ENCODE measurements around the gene ZSCAN31.
"Not testable (repeated sequence)": the region's sequence is repeated elsewhere in the genome, so short reads cannot be mapped to it uniquely, and the experiment has no call there.

The ZSCAN31 gene

GRCh38 chr6:28312939-28313338 is 23.0 kb downstream of the ZSCAN31 start:
- DNase-seq = no peak

DNA sequence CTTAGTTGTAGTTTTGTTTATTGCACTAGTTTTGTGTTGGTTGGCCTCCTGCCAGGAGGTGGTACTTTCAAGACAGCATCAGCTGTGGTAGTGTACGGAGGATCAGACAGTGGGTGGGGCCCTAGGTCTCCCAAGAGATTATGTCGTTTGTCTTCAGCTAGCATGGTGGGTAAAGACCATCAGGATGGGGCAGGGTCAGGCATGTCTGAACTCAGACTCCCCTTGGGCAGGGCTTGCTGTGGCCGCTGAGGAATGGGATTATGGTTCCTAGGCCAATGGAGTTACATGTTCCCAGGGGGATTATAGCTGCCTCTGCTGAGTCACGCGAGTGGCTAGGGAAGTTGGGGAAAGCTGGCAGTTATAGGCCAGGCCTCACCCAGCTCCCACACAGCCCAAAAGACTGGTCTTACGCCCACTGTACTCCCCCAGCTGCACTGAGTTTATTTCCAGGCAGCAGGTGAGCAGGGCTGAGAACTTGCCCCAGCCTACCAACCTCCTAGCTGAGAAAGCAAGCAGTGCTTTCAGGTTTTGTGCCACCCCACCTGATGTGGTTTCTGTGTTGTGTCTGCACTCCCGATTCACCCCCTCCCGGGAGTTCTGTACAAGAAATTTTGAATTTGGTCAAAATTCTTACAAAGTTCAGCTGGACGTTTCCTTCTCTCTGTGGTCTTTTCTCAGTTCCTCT is 24.7 kb downstream of the ZSCAN31 start:
- DNase-seq = no peak

DNA sequence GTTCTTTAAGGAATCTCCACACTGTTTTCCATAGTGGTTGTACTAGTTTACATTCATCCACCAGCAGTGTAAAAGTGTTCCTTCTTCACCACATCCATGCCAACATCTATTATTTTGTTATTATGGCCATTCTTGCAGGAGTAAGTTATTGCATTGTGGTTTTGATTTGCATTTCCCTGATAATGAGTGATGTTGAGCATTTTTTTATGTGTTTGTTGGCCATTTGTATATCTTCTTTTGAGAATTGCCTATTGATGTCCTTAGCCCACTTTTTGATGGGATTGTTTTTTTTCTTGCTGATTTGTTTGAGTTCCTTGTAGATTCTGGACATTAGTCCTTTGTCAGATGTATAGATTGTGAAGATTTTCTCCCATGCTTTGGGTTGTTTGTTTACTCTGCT is 29.6 kb downstream of the ZSCAN31 start:
- DNase-seq = not testable (repeated sequence)

DNA sequence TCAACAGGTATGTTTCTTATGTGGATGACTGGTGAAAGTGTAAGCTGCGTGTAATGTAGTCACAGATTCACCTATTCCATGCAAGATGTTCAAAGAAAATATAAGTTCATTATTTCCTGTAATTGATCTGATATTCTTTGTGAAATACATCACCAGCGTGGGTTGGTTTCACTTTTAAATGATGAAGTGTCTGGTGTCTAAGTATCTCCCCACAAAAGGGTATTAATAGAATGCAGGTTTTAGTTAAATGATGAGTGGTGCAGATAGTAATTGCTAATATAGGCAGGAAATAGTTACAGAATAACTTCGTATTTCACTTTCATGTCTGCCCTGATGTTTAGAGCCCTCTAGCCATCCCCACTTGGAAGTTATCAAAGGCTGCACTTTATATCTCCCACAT is 32.4 kb downstream of the ZSCAN31 start:
- DNase-seq = no peak

DNA sequence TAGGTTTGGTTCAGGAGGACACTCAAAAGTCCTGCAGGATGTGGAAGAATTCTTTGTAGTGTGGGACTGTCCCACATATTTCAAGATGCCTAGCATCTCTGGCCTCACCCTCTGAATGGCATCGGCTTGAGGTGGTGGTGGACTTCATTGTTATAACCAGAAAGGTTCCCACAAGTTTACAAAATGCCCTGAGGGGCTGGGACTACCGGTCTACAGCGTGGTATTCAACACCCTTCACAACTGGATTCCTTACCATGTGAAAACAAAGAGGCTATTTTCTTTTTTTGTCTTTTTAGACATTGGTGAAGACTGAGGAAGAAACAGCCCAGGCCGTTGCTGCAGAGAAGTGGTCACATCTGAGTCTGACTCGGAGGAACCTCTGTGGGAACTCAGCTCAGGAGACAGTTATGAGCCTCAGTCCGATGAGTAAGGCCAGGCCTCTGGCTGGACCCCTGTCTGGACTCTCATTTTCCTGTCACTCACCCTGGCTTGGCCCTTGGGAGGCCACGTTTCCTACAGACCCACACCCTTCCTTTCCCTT is 39.4 kb downstream of the ZSCAN31 start:
- no peak for DNase-seq

DNA sequence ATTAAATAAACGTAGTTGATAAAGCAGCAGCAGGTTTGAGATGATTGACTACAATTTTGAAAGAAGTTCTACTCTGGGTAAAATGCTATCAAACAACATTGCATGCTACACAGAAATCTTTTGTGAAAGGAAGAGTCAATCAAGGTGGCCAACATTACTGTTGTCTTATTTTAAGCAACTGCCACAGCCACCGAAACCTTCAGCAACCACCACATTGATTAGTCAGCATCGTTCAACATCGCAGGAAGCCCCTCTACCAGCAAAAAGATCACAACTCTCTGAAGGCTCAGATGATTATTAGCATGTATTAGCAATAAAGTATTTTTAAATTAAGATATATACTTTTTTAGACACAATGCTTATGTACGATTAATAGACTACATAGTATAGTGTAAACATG is 40.6 kb downstream of the ZSCAN31 start:
- DNase-seq = no peak

DNA sequence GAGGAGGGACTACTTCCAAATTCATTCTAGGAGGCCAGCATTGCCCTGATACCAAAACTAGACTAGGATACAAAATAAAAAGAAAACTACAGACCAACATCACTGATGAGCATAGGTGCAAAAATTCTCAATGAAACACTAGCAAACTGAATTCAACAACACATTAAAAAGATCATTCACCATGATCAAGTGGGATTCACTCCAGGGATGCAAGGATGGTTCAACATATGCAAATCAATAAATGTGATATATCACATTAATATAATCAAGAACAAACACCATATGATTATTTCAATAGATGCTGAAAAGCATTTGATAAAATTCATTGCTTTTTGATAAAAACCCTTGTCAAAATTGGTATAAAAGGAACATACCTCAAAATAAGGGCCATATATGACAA is 44.4 kb downstream of the ZSCAN31 start:
- no peak for DNase-seq

DNA sequence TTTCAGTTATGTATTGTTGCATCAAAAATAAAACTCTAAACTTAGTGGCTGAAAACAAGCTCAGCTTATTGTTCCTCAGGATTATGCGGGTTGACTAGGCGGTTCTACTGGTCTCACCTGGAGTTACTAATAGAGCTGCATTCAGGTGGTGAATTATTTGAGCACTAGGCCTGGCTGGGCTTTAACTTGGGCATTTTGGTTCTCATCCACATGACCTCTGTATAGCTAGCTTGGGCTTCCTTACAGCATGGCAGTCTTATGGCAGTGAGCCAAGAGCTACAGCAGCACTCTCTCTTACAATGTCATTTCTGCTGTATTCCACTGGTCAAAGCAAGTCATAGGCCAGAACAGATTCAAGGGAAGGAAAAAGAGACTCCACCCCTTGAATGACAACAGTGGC is 53.0 kb downstream of the ZSCAN31 start:
- DNase-seq = no peak

DNA sequence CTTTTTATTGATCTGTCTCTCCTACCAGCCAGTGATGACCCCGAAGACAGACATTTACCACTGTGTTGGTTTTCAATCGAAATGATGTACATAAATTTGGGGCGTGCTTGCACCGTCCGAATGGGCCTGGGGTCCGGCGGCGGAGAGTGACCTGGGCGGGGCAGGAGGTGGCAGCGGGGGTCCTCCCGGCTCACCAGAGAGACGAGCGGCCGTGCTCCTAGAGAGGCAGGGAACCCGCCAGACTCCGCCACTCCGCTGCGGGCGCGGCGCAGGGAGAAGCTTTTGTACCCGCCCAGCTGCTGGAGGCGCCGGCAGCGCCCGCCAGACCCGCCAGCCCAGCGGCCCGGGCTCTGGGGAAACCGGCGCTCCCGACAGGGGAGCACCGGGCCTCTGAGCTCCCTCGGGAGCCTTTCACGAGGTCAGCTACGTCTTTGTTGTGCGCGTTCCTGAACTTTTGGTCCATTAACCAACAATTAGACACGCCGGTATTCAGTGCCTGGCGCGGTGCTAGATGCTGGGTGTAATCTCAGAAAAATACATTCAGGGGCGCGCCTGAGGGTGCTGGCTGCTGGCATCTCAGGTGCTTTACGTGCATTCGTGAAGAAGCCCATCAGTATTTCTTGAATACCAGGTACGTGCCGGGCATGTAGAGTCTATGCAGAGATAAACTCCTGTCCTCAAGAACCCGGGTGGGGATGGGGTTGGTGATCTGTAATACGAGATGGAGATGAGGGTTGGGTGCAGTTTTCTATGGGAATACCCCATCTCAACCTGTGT is 54.5 kb downstream of the ZSCAN31 start, which contains the start of gene PGBD1:
Gene PGBD1, plus strand, starts transcription at position 285 of the 777 bp plus-strand sequence. CDS start 2,242 bp downstream, outside the sequence.
- peak; percentile 52 for DNase-seq

DNA sequence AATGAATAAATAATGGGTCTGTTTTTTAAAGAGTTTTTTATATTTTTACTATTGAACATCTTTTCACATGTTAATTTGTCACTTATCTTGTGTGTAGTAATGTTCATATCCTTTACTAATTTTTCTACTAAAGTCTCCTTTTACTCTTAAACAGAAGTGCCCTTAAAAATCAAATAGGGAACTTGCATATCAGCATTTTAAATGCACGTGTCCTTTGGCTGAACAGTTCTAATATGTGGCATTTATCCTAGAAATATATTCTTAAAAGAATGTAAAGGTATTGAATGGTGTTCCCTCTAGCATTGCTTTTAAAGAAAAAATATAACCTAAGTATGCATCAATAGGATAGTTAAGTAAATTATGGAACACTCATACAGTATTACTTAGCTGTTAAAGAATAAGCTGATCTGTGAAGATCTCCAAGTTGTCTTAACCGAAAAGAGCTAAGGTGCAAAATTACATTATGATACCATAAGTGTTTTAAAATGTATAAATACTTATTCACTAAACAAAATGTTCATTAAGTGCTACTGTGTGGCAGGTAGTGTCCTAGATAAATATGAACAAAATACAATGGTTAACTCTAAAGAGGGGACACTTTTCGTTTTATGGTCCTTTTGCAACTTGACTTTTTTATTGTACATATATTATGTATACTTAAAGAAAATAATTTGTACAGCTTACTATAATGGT is 55.2 kb downstream of the ZSCAN31 start:
- no peak for DNase-seq

DNA sequence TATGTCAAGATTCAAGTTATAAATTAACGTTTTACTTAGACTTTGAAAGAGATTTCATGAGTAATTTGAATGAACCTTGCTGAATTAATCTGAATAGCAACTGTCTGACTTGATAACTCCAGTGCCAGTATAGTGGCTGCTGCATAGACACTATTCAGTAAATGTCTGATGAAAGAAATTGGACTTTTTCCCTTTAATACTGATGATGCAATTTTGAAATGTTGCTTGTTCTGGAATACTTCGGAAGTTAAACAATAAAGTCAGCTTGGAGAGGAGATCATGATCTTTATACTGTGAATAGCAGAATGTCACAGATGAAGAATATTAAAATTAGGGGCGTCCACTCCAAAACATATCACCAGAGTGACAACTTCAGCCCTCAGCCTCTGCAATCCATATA is 58.2 kb downstream of the ZSCAN31 start:
- no peak for DNase-seq

DNA sequence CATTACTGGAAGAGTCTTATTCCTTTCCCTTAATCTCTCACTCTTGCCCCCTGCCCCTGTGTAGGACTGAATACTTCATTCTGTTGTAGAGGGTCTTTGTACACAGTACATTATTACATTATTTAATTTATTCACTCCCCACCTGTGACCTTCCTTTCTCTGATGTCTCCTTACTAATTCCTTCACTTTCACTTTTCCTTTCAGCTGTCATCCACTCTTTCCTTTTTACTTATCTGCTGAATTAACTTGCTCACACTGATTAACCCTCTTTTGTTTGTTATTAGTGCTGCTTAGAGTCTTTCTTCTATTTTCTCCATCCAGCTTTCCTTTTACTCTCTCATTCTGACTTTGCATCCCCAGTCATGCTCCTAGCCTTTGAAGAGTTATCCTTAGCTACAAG is 61.1 kb downstream of the ZSCAN31 start:
- DNase-seq = no peak

All from amniotic stem cell (primary cell).